Kidney (tissue), 14 donors: ENCODE data around the gene ENPP4. TPM values are rescaled to one million over a fixed set of nuclear protein-coding genes. Genes with fewer than 3 reads are reported as not detected.

Experiments used
- DNase-seq, 5 donors: peaks; one replicate each; pipeline ENCODE4 v3.0.0-alpha.2; 2013 to 2020
- FAIRE-seq: peaks from 2 replicates; lab custom pipeline; 2012; peaks lifted over from hg19 to GRCh38; lab: Jason Lieb, UNC
- H3K27ac ChIP-seq, 2 donors: one replicate each; pipeline ENCODE4 v1.7.0; 2013; ENCODE audit warnings: low read depth in 2 of 2, low read length in 2 of 2, inconsistent platforms in 1 of 2
- H3K27me3 ChIP-seq: one replicate; pipeline ENCODE4 v1.7.1; 2013; ENCODE audit warnings: low read length, inconsistent platforms; ENCODE audit not compliant: control insufficient read depth, insufficient read depth
- H3K36me3 ChIP-seq, 3 donors: one replicate each; pipeline versions ENCODE4 v1.7.0 to v1.7.1; 2013; ENCODE audit warnings: low read length in 3 of 3, control low read depth in 1 of 3, inconsistent platforms in 1 of 3; ENCODE audit not compliant: insufficient read depth in 3 of 3, control insufficient read depth in 2 of 3
- H3K4me1 ChIP-seq, 3 donors: one replicate each; pipeline versions ENCODE4 v1.7.0 to v1.7.1; 2013; ENCODE audit warnings: low read length in 3 of 3, inconsistent platforms in 1 of 3, low read depth in 1 of 3; ENCODE audit not compliant: control insufficient read depth in 2 of 3, insufficient read depth in 2 of 3
- H3K4me3 ChIP-seq, 3 donors: one replicate each; pipeline versions ENCODE4 v1.7.0 to v1.8.1; 2013; ENCODE audit warnings: low read length in 3 of 3, control low read depth in 1 of 3, inconsistent platforms in 1 of 3
- H3K9ac ChIP-seq, 3 donors: one replicate each; pipeline versions ENCODE4 v1.7.0 to v1.7.1; 2013; ENCODE audit warnings: low read length in 3 of 3, control low read depth in 1 of 3, inconsistent platforms in 1 of 3
- H3K9me3 ChIP-seq, 3 donors: one replicate each; pipeline versions ENCODE4 v1.7.0 to v1.7.1; 2013; ENCODE audit warnings: low read length in 3 of 3, control low read depth in 1 of 3, inconsistent platforms in 1 of 3; ENCODE audit not compliant: control insufficient read depth in 2 of 3, insufficient read depth in 1 of 3
- CTCF ChIP-seq: IDR thresholded peaks from 3 replicates; pipeline ENCODE4 v1.5.1; 2012; ENCODE audit warnings: mild to moderate bottlenecking, moderate library complexity, borderline replicate concordance; ENCODE audit not compliant: insufficient read depth; ENCODE audit errors: extremely low read depth
- intact Hi-C: fragments of 100-400 bp; cut with DNase I; formaldehyde crosslinking; loops from one replicate; pipeline ENCODE4 v1.11.1; 2022
- polyA plus RNA-seq: library from polyadenylated mRNA; stranded (reverse); fragments of 350-450 nt; fragmentation: Illumina TruSeq; extraction: RNeasy Lipid Tissue Mini Kit (QIAGEN cat#74804); gene quantifications from one replicate; pipeline ENCODE4 v1.2.3, GENCODE V29; 2014; ENCODE audit warnings: low read depth, low replicate concordance; ENCODE audit not compliant: insufficient read depth
- total RNA-seq: library from RNA; stranded (reverse); fragmentation: NEBNext Ultra II Directional; extraction: Animal tissue kit (Norgen Biotek cat#: 25700); gene quantifications from one replicate; pipeline ENCODE4 v1.2.1, GENCODE V29; 2021
- donor health status: control.
- donor health status: control.
- donor health status: control.
- donor health status: control.
- donor health status: control.
- donor health status: DM: yes; HTN: yes; CAD: no.
- donor health status: Normal renal cell carcinoma (clear cell type).

Gene ENPP4
- total and polyA plus RNA-seq, 2 donors from 2014 or later: 11.5 to 28.8 TPM

DNA sequence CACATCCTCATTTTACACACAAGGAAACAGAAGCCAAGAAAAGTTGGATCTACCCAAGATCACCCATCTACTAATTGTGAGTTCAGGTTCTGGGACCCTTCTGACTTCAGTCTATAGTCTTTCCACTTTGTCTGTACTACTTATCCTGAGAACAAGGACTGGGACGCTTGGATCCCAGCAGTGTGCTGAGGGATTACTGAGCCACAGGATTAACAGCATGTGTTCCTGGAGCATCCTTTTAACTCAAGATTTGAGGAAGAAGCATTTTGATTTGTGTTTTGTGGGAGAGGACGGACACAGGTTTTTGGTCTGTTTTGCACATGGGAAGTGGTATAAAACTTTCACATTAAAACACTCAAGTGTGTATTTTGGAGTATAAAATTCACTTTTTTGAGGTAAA, 4.4 kb downstream of the ENPP4 start:
- H3K4me3 ChIP-seq: no peak overlapping the region
- no peak for FAIRE-seq

DNA sequence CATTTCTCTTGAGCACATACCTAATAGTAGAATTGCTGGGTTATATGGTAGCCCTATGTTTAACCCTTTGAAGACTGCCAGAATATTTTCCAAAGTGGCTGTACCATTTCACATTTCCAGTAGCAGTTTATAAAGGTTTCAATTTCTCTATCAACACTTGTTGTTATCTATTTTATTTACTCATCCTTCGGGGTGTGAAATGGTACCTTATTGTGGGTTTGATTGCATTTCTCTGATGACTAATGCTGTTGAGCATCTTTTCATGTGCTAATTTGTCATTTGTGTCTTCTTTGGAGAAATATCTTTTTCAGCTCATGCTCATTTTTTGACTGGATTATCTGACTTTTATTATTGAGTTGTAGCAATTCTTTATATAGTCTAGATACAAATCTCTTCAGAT, 5.4 kb downstream of the ENPP4 start:
- intact Hi-C loops: no loop called here
- H3K27me3 ChIP-seq: no peaks in the 10 kb centered on the region
- no peak for DNase-seq
- TF ChIP-seq CTCF: no peak
- no peaks in the 10 kb centered on the region for H3K36me3 ChIP-seq
- H3K9ac ChIP-seq: no peak overlapping the region
- no peak for FAIRE-seq
- peaks cover 0 to 9% (median 0%) of the 10 kb centered on the region in 3 donors for H3K4me1 ChIP-seq
- no peak overlapping the region for H3K27ac ChIP-seq
- H3K4me3 ChIP-seq: no peak overlapping the region
- H3K9me3 ChIP-seq: no peaks in the 10 kb centered on the region

More for the DNA sequence above, 4.4 kb downstream of the ENPP4 start:
- Histone ChIP-seq H3K36me3 (no peaks in the 10 kb centered on the region), H3K9me3 (no peaks in the 10 kb centered on the region), H3K9ac (no peak overlapping the region), H3K27me3 (no peaks in the 10 kb centered on the region), H3K4me1 (peaks cover 0 to 9% (median 2%) of the 10 kb centered on the region in 3 donors), H3K27ac (no peak overlapping the region)
- intact Hi-C loops: no loop called here
- DNase-seq: no peak
- no peak for TF ChIP-seq CTCF

DNA sequence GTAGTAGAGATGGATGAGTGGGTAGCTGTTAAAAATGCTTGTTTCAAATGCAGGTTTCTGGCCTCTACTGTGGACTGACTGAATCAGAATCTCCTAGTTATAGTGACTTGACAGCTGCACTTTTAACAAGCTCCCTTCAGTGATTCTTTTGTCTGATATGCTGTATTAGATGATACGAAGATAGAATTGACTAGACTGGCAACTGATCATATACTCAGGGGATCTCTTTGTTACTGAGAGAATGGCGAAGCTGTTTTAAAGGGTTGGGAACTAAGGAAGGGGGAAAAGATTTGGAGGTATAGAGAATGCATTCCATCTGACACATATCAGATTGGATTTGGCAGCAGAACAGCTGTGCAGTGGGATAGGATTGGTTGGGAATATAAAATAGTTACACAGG, 7.0 kb downstream of the ENPP4 start:
- TF ChIP-seq CTCF: no peak
- Histone ChIP-seq H3K27ac (no peak overlapping the region), H3K27me3 (no peaks in the 10 kb centered on the region), H3K4me3 (no peak overlapping the region), H3K36me3 (no peaks in the 10 kb centered on the region), H3K9me3 (no peaks in the 10 kb centered on the region), H3K9ac (no peak overlapping the region), H3K4me1 (peaks cover 0 to 7% (median 0%) of the 10 kb centered on the region in 3 donors)
- FAIRE-seq: no peak
- DNase-seq: no peak
- intact Hi-C loops: no loop called here

GRCh38 chr6:46137387-46137786, 7.6 kb downstream of the ENPP4 start:
- Histone ChIP-seq H3K27me3 (no peaks in the 10 kb centered on the region), H3K27ac (no peak overlapping the region), H3K4me1 (peaks cover 0 to 7% (median 0%) of the 10 kb centered on the region in 3 donors), H3K36me3 (no peaks in the 10 kb centered on the region), H3K9me3 (no peaks in the 10 kb centered on the region), H3K9ac (no peak overlapping the region), H3K4me3 (no peak overlapping the region)
- no peak for DNase-seq
- FAIRE-seq: no peak
- intact Hi-C loops: no loop called here
- TF ChIP-seq CTCF: no peak
